ENCODE measurements around the gene FGF12. TPM values are rescaled to one million over a fixed set of nuclear protein-coding genes. Genes with fewer than 3 reads are reported as not detected.
A peak's percentile ranks its signal among the peaks of the same experiment; 100 is the strongest.
"Not testable (repeated sequence)": the region's sequence is repeated elsewhere in the genome, so short reads cannot be mapped to it uniquely, and the experiment has no call there.

The FGF12 gene
- polyA plus RNA-seq (2012; ENCODE audit: insufficient read depth, insufficient read length, low read depth) = not detected

GRCh38 chr3:192727032-192727847 lies at the start of gene FGF12:
Gene FGF12 (minus strand): TSS chr3:192727541.
- H3K4me1 ChIP-seq = no peaks in the 10 kb centered on the region
- H3K4me3 ChIP-seq (ENCODE audit: low read depth, low read length) = peak within 1 kb of the TSS; percentile 50
- peak; percentile 80 for DNase-seq
- peaks cover 5% of the 10 kb centered on the region for H3K27me3 ChIP-seq
- no peaks in the 10 kb centered on the region for H3K9me3 ChIP-seq
- H3K36me3 ChIP-seq = no peaks in the 10 kb centered on the region
- no peak for TF ChIP-seq CTCF (IDR thresholded peaks at IDR 0.05; ENCODE audit: low read depth, low read length)

GRCh38 chr3:192774341-192774740 lies 47.0 kb upstream of the FGF12 start:
- H3K27me3 ChIP-seq; H3K4me1 ChIP-seq; H3K9me3 ChIP-seq; DNase-seq; H3K4me3 ChIP-seq (ENCODE audit: low read depth, low read length); H3K36me3 ChIP-seq: not testable (repeated sequence)

- no peak for DNase-seq
- TF ChIP-seq CTCF (IDR thresholded peaks at IDR 0.05; ENCODE audit: low read depth, low read length) = peak; percentile 30; the same call in 1 of the 2 replicates
- Histone ChIP-seq H3K36me3 (no peaks in the 10 kb centered on the region), H3K27me3 (no peaks in the 10 kb centered on the region), H3K9me3 (no peaks in the 10 kb centered on the region), H3K4me3 (ENCODE audit: low read depth, low read length) (no peak overlapping the region), H3K4me1 (no peaks in the 10 kb centered on the region)
Observed at GRCh38 chr3:192772240-192772894, 45.0 kb upstream of the FGF12 start.

- Histone ChIP-seq H3K36me3 (no peaks in the 10 kb centered on the region), H3K4me3 (ENCODE audit: low read depth, low read length) (no peak overlapping the region), H3K4me1 (no peaks in the 10 kb centered on the region), H3K27me3 (no peaks in the 10 kb centered on the region), H3K9me3 (no peaks in the 10 kb centered on the region)
- DNase-seq = no peak
- TF ChIP-seq CTCF (IDR thresholded peaks at IDR 0.05; ENCODE audit: low read depth, low read length) = no peak
Observed at GRCh38 chr3:192758654-192759053, 31.3 kb upstream of the FGF12 start.

- no peak overlapping the region for H3K4me3 ChIP-seq (ENCODE audit: low read depth, low read length)
- no peaks in the 10 kb centered on the region for H3K36me3 ChIP-seq
- TF ChIP-seq CTCF (IDR thresholded peaks at IDR 0.05; ENCODE audit: low read depth, low read length) = no peak
- H3K27me3 ChIP-seq = no peaks in the 10 kb centered on the region
- H3K9me3 ChIP-seq = no peaks in the 10 kb centered on the region
- no peak for DNase-seq
- no peaks in the 10 kb centered on the region for H3K4me1 ChIP-seq
Observed at GRCh38 chr3:192751148-192751547, 23.8 kb upstream of the FGF12 start.

- no peak for TF ChIP-seq CTCF (IDR thresholded peaks at IDR 0.05; ENCODE audit: low read depth, low read length)
- Histone ChIP-seq H3K4me3 (ENCODE audit: low read depth, low read length) (no peak overlapping the region), H3K9me3 (no peaks in the 10 kb centered on the region), H3K36me3 (no peaks in the 10 kb centered on the region), H3K27me3 (no peaks in the 10 kb centered on the region), H3K4me1 (no peaks in the 10 kb centered on the region)
- DNase-seq = no peak
Observed at GRCh38 chr3:192750201-192750600, 22.9 kb upstream of the FGF12 start.
